ENCODE data around the gene PDK1.

The PDK1 gene

GRCh38 chr2:172597176-172597842 lies 41.4 kb downstream of the PDK1 start:
- DNase-seq (ENCODE audit: low read depth, low spot score), result no peak

- no peak for DNase-seq (ENCODE audit: low read depth, low spot score)
Observed at GRCh38 chr2:172599947-172600346, 44.1 kb downstream of the PDK1 start.

- DNase-seq (ENCODE audit: low read depth, low spot score), result no peak
Observed at GRCh38 chr2:172600557-172601008, 44.7 kb downstream of the PDK1 start.

- DNase-seq (ENCODE audit: low read depth, low spot score), result no peak
Observed at GRCh38 chr2:172606285-172606684, 50.4 kb downstream of the PDK1 start.

GRCh38 chr2:172607379-172607928 lies 51.6 kb downstream of the PDK1 start:
- DNase-seq (ENCODE audit: low read depth, low spot score), result no peak

- DNase-seq (ENCODE audit: low read depth, low spot score), result no peak
Observed at GRCh38 chr2:172609488-172609887, 53.6 kb downstream of the PDK1 start.

- no peak for DNase-seq (ENCODE audit: low read depth, low spot score)
Observed at GRCh38 chr2:172612051-172612450, 56.2 kb downstream of the PDK1 start.

GRCh38 chr2:172613040-172613439 lies 57.1 kb downstream of the PDK1 start:
- DNase-seq (ENCODE audit: low read depth, low spot score), result no peak

GRCh38 chr2:172613615-172614231 lies 57.8 kb downstream of the PDK1 start:
- DNase-seq (ENCODE audit: low read depth, low spot score), result no peak

- peak; percentile 68 for DNase-seq (ENCODE audit: low read depth, low spot score)
Observed at GRCh38 chr2:172614932-172615331, 59.0 kb downstream of the PDK1 start.

GRCh38 chr2:172615727-172616261 lies 59.9 kb downstream of the PDK1 start:
- no peak for DNase-seq (ENCODE audit: low read depth, low spot score)

- DNase-seq (ENCODE audit: low read depth, low spot score), result no peak
Observed at GRCh38 chr2:172617115-172617514, 61.2 kb downstream of the PDK1 start.

- DNase-seq (ENCODE audit: low read depth, low spot score), result no peak
Observed at GRCh38 chr2:172623249-172623965, 67.5 kb downstream of the PDK1 start.

- no peak for DNase-seq (ENCODE audit: low read depth, low spot score)
Observed at GRCh38 chr2:172624996-172625395, 69.1 kb downstream of the PDK1 start.

- no peak for DNase-seq (ENCODE audit: low read depth, low spot score)
Observed at GRCh38 chr2:172627181-172627580, 71.3 kb downstream of the PDK1 start.

GRCh38 chr2:172628085-172628484 lies 72.2 kb downstream of the PDK1 start:
- DNase-seq (ENCODE audit: low read depth, low spot score), result no peak

- DNase-seq (ENCODE audit: low read depth, low spot score), result no peak
Observed at GRCh38 chr2:172629586-172629985, 73.7 kb downstream of the PDK1 start.

- DNase-seq (ENCODE audit: low read depth, low spot score), result no peak
Observed at GRCh38 chr2:172630181-172630580, 74.3 kb downstream of the PDK1 start.

- DNase-seq (ENCODE audit: low read depth, low spot score), result no peak
Observed at GRCh38 chr2:172634477-172634876, 78.6 kb downstream of the PDK1 start.

- DNase-seq (ENCODE audit: low read depth, low spot score), result no peak
Observed at GRCh38 chr2:172635548-172635947, 79.7 kb downstream of the PDK1 start.

- DNase-seq (ENCODE audit: low read depth, low spot score), result no peak
Observed at GRCh38 chr2:172639256-172639655, 83.4 kb downstream of the PDK1 start.

GRCh38 chr2:172639823-172640222 lies 83.9 kb downstream of the PDK1 start:
- DNase-seq (ENCODE audit: low read depth, low spot score), result peak; percentile 16
